Epithelial cell of proximal tubule (primary cell): ENCODE measurements around the gene SERPINB5. TPM values are rescaled to one million over a fixed set of nuclear protein-coding genes. Genes with fewer than 3 reads are reported as not detected.
A peak's percentile ranks its signal among the peaks of the same experiment; 100 is the strongest.

Experiments used
- DNase-seq: peaks from one replicate; pipeline ENCODE4 v3.0.0-alpha.2; 2011; ENCODE audit warnings: low read depth
- H3K4me3 ChIP-seq: 2 replicates; pipeline ENCODE4 v1.5.1; 2011; ENCODE audit warnings: low read depth, mild to moderate bottlenecking, low read length
- CTCF ChIP-seq: conservative IDR thresholded peaks from 2 replicates; pipeline ENCODE4 v1.5.1; 2012; ENCODE audit warnings: low read depth, mild to moderate bottlenecking, low read length
- total RNA-seq: library from RNA; depleted of rRNA; stranded (reverse); fragments of >200 nt; gene quantifications from 2 replicates; pipeline ENCODE4 v1.2.3, GENCODE V29; 2015

SERPINB5 gene
- total RNA-seq, 1 donor from 2014 or later = 0.17 TPM

- no peak for TF ChIP-seq CTCF
- no peak for DNase-seq
- no peak overlapping the region for H3K4me3 ChIP-seq
Measured at GRCh38 chr18:63515801-63516200, 39.0 kb downstream of the SERPINB5 start.

DNA sequence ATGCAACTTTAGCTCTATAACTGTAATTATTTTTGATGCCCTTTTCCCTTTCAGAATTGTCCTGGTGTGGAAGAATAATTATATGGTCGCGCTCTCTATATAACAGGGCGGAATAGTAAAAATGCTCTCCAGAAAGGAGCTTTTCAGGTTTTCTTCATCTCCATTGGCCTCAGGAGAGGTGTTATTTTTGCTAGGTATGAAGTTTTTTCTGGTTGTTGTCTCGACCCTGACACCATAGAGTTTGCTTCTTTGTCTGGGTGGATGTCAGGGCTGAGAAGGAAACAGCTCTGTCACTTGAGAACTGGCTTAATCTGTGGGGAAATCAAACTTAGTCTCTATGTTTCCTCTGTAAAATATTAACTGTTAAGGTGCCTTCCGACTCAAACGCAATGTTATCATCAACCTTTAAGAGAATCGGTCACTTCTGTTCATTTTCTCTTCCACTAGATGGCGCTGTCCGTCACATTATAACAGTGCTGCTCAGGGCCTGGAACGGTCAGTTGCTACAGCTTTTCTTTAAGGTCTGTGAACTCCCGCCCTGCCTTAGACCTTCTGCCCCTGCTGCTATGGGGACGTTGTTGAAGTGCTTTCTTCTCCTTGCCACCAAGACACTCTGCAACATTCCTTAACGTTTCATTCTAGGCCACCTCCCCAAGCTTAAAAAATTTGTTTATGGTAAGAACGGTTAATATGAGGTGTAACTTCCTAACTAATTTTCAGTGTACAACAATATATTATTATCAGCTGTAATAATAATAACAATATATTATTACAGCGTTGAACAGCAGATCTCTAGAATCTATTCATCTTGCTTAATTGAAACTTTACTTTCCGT, 41.6 kb downstream of the SERPINB5 start:
- DNase-seq = peak; percentile 59
- peak; percentile 73 for TF ChIP-seq CTCF
- H3K4me3 ChIP-seq = no peak overlapping the region

GRCh38 chr18:63520053-63520685, 43.4 kb downstream of the SERPINB5 start:
- DNase-seq = no peak
- H3K4me3 ChIP-seq = no peak overlapping the region
- no peak for TF ChIP-seq CTCF

GRCh38 chr18:63523660-63524059, 46.9 kb downstream of the SERPINB5 start:
- no peak overlapping the region for H3K4me3 ChIP-seq
- no peak for DNase-seq
- TF ChIP-seq CTCF = no peak

DNA sequence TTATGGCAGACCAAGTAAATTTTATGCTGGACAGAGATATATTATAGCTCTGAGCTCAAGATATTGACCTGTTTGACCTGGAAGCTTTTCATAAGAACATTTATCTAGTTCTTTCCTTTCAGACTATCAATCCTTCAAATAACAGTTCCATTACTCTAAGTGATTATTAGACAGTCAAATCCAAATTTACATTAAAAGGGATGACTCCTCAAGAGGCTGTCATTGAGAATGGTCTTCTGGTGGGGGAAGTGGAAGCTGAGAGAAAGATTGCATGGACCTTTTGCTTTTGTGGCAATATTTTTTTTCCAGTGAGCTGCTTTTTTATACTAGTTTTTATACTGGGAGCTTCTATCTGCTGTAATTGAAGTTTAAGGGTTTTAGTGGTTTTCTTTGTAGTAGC, 50.5 kb downstream of the SERPINB5 start:
- TF ChIP-seq CTCF = no peak
- no peak for DNase-seq
- no peak overlapping the region for H3K4me3 ChIP-seq

GRCh38 chr18:63528863-63529492, 52.2 kb downstream of the SERPINB5 start:
- no peak for DNase-seq
- H3K4me3 ChIP-seq = no peak overlapping the region
- no peak for TF ChIP-seq CTCF
